Type B pancreatic cell (in vitro differentiated cells): ENCODE data around the gene WDR27. TPM values are rescaled to one million over a fixed set of nuclear protein-coding genes. Genes with fewer than 3 reads are reported as not detected.
"Not testable (repeated sequence)": the region's sequence is repeated elsewhere in the genome, so short reads cannot be mapped to it uniquely, and the experiment has no call there.

ENCODE experiments used
- DNase-seq: peaks from one replicate; pipeline ENCODE4 v3.0.0; 2021; ENCODE audit warnings: mixed read lengths; ENCODE audit not compliant: unreplicated experiment; ENCODE audit errors: extremely low spot score
- H3K27ac Mint-ChIP-seq: 2 replicates; pipeline ENCODE4 v1.8.0; 2021; ENCODE audit warnings: mild to moderate bottlenecking, mixed read lengths
- H3K27me3 Mint-ChIP-seq: 2 replicates; pipeline ENCODE4 v1.8.0; 2021; ENCODE audit warnings: mixed read lengths
- H3K36me3 Mint-ChIP-seq: 2 replicates; pipeline ENCODE4 v1.8.0; 2021; ENCODE audit warnings: mixed read lengths
- H3K4me1 Mint-ChIP-seq: one replicate; pipeline ENCODE4 v1.8.0; 2021; ENCODE audit warnings: mixed read lengths; ENCODE audit not compliant: unreplicated experiment
- H3K4me3 Mint-ChIP-seq: 2 replicates; pipeline ENCODE4 v1.8.0; 2021; ENCODE audit warnings: mild to moderate bottlenecking, mixed read lengths
- H3K9me3 Mint-ChIP-seq: 2 replicates; pipeline ENCODE4 v1.8.0; 2021; ENCODE audit warnings: mixed read lengths
- total RNA-seq: library from RNA; stranded (reverse); gene quantifications from 2 replicates; pipeline ENCODE4 v1.2.1, GENCODE V29; 2021; ENCODE audit warnings: low replicate concordance
- TF ChIP-seq, protein P1 (sequence below): fragments of 200-600 bp; sonication (generic); conservative IDR thresholded peaks from 2 replicates; pipeline ENCODE4 v1.5.0; 2021; ENCODE audit warnings: antibody characterized with exemption, mild to moderate bottlenecking

The WDR27 gene
- total RNA-seq, 1 donor from 2014 or later: 112 TPM

DNA sequence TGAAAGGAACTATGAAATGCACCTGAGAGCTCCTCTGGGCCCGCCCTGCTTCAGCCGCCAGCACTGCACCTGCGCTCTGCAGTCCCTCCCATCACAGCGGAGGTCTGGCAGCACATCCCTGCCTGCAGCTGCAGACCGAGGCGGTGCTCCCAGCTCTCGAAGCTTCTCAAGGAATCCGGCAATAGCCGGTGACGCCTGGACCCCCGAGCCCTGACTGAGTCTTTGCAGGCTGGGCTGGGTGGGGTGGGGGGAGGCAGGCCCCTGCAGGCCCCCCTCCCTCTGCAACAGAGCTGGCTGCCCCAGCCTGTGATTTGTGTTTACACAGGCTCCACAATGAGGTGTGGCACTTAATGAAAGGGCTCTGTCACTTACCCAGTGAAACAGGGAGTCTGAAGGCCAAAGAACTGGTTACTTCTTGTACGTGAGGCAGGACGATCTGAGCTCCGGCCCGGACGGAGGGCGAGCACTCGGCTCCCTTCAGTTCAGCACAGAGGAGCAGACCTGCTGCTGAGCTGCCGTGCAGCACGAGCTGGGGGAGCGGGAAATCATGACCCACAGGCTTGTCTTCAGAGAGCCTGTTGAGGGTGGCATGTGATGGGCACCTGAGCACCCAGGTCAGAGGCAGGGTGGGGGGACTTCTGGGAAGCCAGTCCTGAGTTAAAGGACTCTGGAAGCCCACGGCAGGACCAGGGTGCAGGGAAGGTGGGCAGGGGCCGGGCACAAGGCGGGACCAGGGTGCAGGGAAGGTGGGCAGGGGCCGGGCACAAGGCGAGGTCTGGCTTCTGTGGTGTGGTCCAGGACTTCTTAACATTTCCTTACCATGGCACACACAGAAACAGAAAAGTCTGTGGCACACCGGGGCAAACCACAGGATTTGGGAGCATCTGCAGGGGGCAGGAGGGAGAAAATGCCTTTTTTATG lies 255.9 kb downstream of the WDR27 start:
- no peaks in the 10 kb centered on the region for H3K36me3 Mint-ChIP-seq
- DNase-seq: no peak
- peaks cover 8% of the 10 kb centered on the region for H3K4me1 Mint-ChIP-seq
- TF ChIP-seq, protein P1, sequence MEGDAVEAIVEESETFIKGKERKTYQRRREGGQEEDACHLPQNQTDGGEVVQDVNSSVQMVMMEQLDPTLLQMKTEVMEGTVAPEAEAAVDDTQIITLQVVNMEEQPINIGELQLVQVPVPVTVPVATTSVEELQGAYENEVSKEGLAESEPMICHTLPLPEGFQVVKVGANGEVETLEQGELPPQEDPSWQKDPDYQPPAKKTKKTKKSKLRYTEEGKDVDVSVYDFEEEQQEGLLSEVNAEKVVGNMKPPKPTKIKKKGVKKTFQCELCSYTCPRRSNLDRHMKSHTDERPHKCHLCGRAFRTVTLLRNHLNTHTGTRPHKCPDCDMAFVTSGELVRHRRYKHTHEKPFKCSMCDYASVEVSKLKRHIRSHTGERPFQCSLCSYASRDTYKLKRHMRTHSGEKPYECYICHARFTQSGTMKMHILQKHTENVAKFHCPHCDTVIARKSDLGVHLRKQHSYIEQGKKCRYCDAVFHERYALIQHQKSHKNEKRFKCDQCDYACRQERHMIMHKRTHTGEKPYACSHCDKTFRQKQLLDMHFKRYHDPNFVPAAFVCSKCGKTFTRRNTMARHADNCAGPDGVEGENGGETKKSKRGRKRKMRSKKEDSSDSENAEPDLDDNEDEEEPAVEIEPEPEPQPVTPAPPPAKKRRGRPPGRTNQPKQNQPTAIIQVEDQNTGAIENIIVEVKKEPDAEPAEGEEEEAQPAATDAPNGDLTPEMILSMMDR: no peak
- H3K9me3 Mint-ChIP-seq: no peaks in the 10 kb centered on the region
- H3K27ac Mint-ChIP-seq: no peak overlapping the region
- H3K27me3 Mint-ChIP-seq: no peaks in the 10 kb centered on the region
- H3K4me3 Mint-ChIP-seq: no peak overlapping the region

DNA sequence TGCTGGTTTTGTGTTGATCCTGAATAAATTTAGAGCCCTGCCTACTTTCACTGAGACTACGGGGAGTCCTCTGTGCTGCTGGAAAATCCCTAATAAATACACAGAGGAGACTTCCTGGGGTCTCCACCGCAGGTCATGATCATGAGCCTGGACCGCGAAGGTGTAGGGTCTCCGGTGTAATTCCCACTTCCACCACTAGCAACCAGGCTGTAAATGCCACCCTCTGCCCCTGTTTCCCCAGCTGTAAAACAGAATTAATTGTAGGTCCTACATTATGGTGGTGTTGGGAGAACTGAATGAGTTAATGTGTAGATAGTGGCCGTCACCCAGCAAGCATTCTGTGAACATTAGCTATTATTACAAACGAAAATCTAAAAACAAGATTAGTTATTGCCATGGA lies 256.6 kb downstream of the WDR27 start:
- no peak for DNase-seq
- Mint-ChIP-seq H3K4me3 (no peak overlapping the region), H3K27me3 (no peaks in the 10 kb centered on the region), H3K4me1 (peaks cover 5% of the 10 kb centered on the region), H3K9me3 (no peaks in the 10 kb centered on the region), H3K36me3 (no peaks in the 10 kb centered on the region), H3K27ac (no peak overlapping the region)
- TF ChIP-seq, protein P1: peak; percentile 60

DNA sequence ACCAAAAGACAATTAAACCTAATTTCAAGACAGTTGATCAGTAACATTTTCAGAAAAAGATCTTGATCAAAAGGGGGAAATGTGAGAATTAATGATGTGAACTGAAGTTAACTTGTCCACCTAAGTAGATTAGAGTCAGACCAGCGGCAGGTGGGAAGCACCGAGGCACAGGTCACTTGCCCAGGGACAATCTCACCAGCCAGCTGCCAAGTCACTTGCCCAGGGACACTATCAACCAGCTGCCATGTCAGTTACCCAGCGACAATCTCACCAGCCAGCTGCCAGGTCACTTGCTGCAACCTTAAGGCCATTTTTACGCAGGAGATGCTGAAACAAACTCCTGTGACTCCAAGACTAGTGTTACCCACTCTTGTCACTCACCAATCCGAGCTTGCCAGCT lies 260.5 kb downstream of the WDR27 start:
- no peak overlapping the region for H3K4me3 Mint-ChIP-seq
- TF ChIP-seq, protein P1: no peak
- H3K4me1 Mint-ChIP-seq: no peaks in the 10 kb centered on the region
- H3K36me3 Mint-ChIP-seq: no peaks in the 10 kb centered on the region
- H3K27ac Mint-ChIP-seq: no peak overlapping the region
- DNase-seq: no peak
- H3K9me3 Mint-ChIP-seq: no peaks in the 10 kb centered on the region
- no peaks in the 10 kb centered on the region for H3K27me3 Mint-ChIP-seq

DNA sequence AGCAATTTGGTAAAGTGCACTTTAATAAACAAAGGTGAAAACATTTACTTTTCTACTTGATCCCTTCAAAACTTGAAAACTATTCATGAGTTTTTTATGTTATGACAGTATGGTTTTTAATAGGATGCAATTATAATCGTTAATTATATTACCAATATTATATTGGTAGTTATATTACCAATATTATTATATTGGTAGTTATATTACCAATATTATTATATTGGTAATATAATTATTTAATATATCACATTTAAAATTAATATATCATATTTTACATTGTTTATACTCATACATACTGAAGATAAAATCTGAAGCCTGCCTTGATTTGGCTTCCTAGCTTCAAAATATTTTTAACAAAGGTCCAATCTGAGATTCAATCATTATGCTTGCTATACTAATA lies 262.1 kb downstream of the WDR27 start:
- peaks cover 4% of the 10 kb centered on the region for H3K9me3 Mint-ChIP-seq
- H3K27ac Mint-ChIP-seq: no peak overlapping the region
- DNase-seq: no peak
- no peaks in the 10 kb centered on the region for H3K27me3 Mint-ChIP-seq
- no peaks in the 10 kb centered on the region for H3K36me3 Mint-ChIP-seq
- TF ChIP-seq, protein P1: no peak
- H3K4me3 Mint-ChIP-seq: no peak overlapping the region
- H3K4me1 Mint-ChIP-seq: no peaks in the 10 kb centered on the region

DNA sequence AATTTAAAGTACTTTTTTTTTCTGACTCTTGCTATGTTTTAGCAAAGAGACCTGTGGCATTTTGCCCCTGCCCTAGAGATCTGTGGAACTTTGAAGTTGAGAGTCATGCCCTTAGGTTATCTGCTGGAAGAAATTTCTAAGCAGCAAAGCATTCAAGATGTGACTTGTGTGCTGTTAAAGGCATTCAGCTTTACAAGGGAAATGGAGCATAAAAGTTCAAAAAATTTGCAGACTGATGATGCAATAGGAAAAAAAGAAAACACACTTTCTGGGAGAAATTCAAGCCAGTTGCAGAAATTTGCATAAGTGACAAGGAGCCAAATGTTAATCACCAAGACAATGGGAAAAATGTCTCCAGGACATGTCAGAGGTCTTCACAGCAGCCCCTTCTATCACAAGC lies 267.3 kb downstream of the WDR27 start:
- DNase-seq, H3K4me1 Mint-ChIP-seq, H3K27me3 Mint-ChIP-seq, H3K27ac Mint-ChIP-seq, H3K4me3 Mint-ChIP-seq, H3K36me3 Mint-ChIP-seq: not testable (repeated sequence)
- H3K9me3 Mint-ChIP-seq: peaks cover 10% of the 10 kb centered on the region

DNA sequence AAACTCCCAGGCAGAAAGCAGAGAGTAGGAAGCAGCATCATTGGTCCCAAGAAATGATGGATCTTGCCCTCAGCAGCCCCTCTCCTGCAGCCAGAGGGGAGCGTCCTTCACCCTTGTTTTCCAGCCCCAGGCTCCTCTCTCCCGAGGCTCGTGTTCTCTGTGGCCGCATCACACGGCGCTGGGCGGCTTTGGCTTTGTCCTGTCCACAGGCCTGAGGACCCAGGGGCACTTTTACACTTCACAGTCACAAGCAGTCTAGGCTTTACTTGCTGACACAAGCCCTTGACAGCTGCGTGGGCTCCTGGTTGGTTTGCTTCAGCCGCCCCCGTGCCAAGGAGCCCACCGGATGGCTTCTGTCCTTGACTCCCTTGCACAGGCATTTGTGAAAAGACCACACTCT lies 272.8 kb downstream of the WDR27 start:
- H3K27me3 Mint-ChIP-seq: no peaks in the 10 kb centered on the region
- no peak for DNase-seq
- peaks cover 9% of the 10 kb centered on the region for H3K4me1 Mint-ChIP-seq
- H3K4me3 Mint-ChIP-seq: no peak overlapping the region
- no peak overlapping the region for H3K27ac Mint-ChIP-seq
- peaks cover 7% of the 10 kb centered on the region for H3K9me3 Mint-ChIP-seq
- peaks cover 8% of the 10 kb centered on the region for H3K36me3 Mint-ChIP-seq
- TF ChIP-seq, protein P1: no peak
